Skeletal muscle satellite cell (primary cell): Measurements from ENCODE around the gene UBE2C.

Source experiments
- H3K27me3 ChIP-seq: 2 replicates; pipeline ENCODE4 v1.7.0; 2013; ENCODE audit warnings: low read length; ENCODE audit not compliant: control insufficient read depth, insufficient read depth
- H3K36me3 ChIP-seq: 2 replicates; pipeline ENCODE4 v1.7.0; 2013; ENCODE audit warnings: mild to moderate bottlenecking, control low read depth, low read length; ENCODE audit not compliant: insufficient read depth
- H3K4me1 ChIP-seq: 2 replicates; pipeline ENCODE4 v1.7.0; 2013; ENCODE audit warnings: low read length; ENCODE audit not compliant: control insufficient read depth, insufficient read depth
- H3K4me2 ChIP-seq: 2 replicates; pipeline ENCODE4 v1.7.0; 2013; ENCODE audit warnings: mild to moderate bottlenecking, low read length
- H3K4me3 ChIP-seq: 2 replicates; pipeline ENCODE4 v1.7.0; 2013; ENCODE audit warnings: low read length
- H3K9ac ChIP-seq: 2 replicates; pipeline ENCODE4 v1.7.0; 2013; ENCODE audit warnings: mild to moderate bottlenecking, low read depth, low read length, moderate library complexity
- H3K9me3 ChIP-seq: replicated peaks from 2 replicates; pipeline ENCODE4 v1.7.0; 2013; ENCODE audit warnings: mild to moderate bottlenecking, control low read depth, low read length

Gene UBE2C

DNA sequence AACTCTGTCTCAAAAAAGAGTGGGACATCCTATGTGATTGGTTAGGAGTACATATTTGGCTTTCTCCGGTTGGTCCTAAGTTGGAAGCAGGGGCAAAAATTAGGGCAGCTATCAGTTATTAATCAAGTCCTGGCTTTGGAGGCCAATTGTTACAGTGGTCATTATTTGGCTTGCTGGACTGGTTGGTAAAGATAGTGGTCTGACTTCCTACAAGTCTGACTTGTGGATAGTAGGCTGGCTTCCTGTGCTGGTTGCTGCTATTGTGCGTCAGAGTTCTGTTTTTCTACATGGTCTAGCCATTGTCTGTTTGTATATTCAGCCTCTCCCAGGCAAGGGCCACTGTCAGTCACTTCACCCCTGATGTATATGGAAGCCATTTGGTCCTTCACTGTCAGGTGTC, 37.8 kb downstream of the UBE2C start:
- no peaks in the 10 kb centered on the region for H3K27me3 ChIP-seq
- peaks cover 36% of the 10 kb centered on the region for H3K36me3 ChIP-seq
- H3K4me2 ChIP-seq = no peak overlapping the region
- no peaks in the 10 kb centered on the region for H3K9me3 ChIP-seq
- H3K4me3 ChIP-seq = no peak overlapping the region
- no peak overlapping the region for H3K9ac ChIP-seq
- H3K4me1 ChIP-seq = no peaks in the 10 kb centered on the region

DNA sequence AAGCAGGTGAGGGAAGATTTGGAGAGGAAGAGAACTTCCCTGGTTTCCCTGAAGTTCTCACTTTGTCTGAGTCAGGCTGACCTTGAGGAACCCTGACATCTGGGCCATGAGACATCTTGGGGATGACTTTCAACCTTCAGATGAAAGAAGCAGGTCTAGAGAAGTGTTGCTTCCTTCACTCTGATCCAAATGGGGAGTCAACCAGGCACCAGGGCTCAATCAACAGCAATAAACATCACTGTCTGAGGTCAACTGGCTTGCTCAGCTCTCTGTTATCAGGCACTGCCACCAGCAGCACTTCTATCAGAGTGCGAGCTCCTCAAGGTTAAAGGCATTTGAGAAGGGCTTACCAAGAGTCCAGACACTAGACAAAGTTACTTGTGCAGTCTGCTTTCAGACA, 38.5 kb downstream of the UBE2C start:
- Histone ChIP-seq H3K9ac (no peak overlapping the region), H3K27me3 (no peaks in the 10 kb centered on the region), H3K4me2 (no peak overlapping the region), H3K36me3 (peaks cover 29% of the 10 kb centered on the region), H3K4me3 (no peak overlapping the region), H3K4me1 (peaks cover 3% of the 10 kb centered on the region), H3K9me3 (no peaks in the 10 kb centered on the region)

- Histone ChIP-seq H3K27me3 (no peaks in the 10 kb centered on the region), H3K4me3 (no peak overlapping the region), H3K9ac (no peak overlapping the region), H3K9me3 (no peaks in the 10 kb centered on the region), H3K36me3 (peaks cover 24% of the 10 kb centered on the region), H3K4me2 (no peak overlapping the region), H3K4me1 (peaks cover 9% of the 10 kb centered on the region)
Measured at GRCh38 chr20:45851501-45851900, 39.1 kb downstream of the UBE2C start.

DNA sequence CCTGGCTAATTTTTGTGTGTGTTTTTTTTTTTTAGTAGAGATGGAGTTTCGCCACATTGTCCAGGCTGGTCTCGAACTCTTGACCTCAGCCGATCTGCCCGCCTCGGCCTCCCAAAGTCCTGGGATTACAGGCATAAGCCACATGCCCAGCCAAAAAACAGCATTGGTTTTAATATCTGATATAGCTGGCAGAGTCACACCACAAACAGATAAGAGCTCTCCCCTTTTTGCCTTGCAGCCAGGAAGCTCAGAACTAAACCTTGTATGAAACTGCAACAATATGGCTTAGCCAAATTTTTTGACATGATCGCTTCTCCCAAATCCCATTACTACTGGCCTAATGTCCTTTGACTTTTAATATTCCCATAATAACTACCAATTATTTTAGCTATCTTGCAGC, 39.9 kb downstream of the UBE2C start:
- Histone ChIP-seq H3K4me1 (peaks cover 12% of the 10 kb centered on the region), H3K9ac (no peak overlapping the region), H3K9me3 (no peaks in the 10 kb centered on the region), H3K4me3 (no peak overlapping the region), H3K36me3 (peaks cover 23% of the 10 kb centered on the region), H3K4me2 (no peak overlapping the region), H3K27me3 (no peaks in the 10 kb centered on the region)

DNA sequence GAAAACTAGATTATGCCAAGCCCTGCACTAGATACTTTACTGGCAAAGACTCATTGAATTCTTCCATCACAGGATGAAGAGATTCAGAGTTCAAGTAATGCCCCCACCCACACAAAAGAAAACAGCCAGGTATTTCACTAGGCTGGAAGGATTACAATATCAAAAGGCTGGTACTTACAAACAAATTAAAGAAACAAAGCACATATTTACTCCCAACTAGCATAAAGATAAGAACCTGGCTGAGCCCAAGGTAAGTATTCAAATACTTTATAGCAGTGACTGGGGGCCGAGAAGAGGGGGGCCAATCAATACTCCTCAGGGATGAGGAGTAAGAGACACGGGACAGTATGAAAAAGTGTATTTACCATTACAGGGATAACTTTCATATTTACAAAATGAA, 41.0 kb downstream of the UBE2C start:
- peaks cover 18% of the 10 kb centered on the region for H3K36me3 ChIP-seq

GRCh38 chr20:45857114-45857881, 44.9 kb downstream of the UBE2C start, which contains the start of the genes ACOT8 and ZSWIM3:
ACOT8 (minus strand) TSS chr20:45857392; CDS start chr20:45857315, 77 bp downstream.
ZSWIM3 (plus strand) TSS chr20:45857614; CDS start chr20:45857826, 212 bp downstream.
- peak within 1 kb of the TSS; percentile 89 for H3K9ac ChIP-seq
- H3K27me3 ChIP-seq = no peaks in the 10 kb centered on the region
- H3K4me1 ChIP-seq = peaks cover 19% of the 10 kb centered on the region
- peak within 1 kb of the TSS; percentile 98 for H3K4me2 ChIP-seq
- no peaks in the 10 kb centered on the region for H3K9me3 ChIP-seq
- peak within 1 kb of the TSS; percentile 93 for H3K4me3 ChIP-seq
- H3K36me3 ChIP-seq = peaks cover 8% of the 10 kb centered on the region

More for the DNA sequence above, 41.0 kb downstream of the UBE2C start:
- Histone ChIP-seq H3K27me3 (no peaks in the 10 kb centered on the region), H3K9me3 (no peaks in the 10 kb centered on the region), H3K9ac (no peak overlapping the region), H3K4me3 (no peak overlapping the region), H3K4me2 (no peak overlapping the region), H3K4me1 (peaks cover 19% of the 10 kb centered on the region)

GRCh38 chr20:45857882-45858216, 45.4 kb downstream of the UBE2C start:
- H3K9ac ChIP-seq = peak overlapping the region; percentile 77
- H3K4me1 ChIP-seq = peaks cover 19% of the 10 kb centered on the region
- H3K9me3 ChIP-seq = no peaks in the 10 kb centered on the region
- H3K36me3 ChIP-seq = peaks cover 8% of the 10 kb centered on the region
- peak overlapping the region; percentile 98 for H3K4me2 ChIP-seq
- peak overlapping the region; percentile 93 for H3K4me3 ChIP-seq
- H3K27me3 ChIP-seq = no peaks in the 10 kb centered on the region

DNA sequence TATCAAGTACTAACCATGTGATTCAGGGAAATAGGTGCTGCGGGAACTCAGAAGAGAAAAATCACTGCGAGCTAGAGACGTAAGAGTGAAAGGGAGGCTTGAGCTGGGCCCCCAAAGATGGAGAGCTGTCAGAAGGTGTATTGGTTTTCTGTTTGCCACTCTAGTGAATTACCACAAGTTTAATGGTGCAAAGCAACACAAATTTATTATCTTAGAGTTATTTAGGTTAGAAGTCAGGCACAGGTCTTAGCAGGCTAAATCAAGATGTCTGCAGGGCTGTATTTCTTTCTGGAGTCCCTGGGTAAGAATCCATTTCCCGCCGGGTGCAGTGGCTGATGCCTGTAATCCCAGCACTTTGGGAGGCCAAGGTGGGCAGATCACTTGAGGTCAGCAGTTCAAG, 47.5 kb downstream of the UBE2C start:
- Histone ChIP-seq H3K9ac (no peak overlapping the region), H3K27me3 (no peaks in the 10 kb centered on the region), H3K36me3 (peaks cover 3% of the 10 kb centered on the region), H3K4me2 (no peak overlapping the region), H3K9me3 (no peaks in the 10 kb centered on the region), H3K4me1 (peaks cover 19% of the 10 kb centered on the region), H3K4me3 (no peak overlapping the region)

DNA sequence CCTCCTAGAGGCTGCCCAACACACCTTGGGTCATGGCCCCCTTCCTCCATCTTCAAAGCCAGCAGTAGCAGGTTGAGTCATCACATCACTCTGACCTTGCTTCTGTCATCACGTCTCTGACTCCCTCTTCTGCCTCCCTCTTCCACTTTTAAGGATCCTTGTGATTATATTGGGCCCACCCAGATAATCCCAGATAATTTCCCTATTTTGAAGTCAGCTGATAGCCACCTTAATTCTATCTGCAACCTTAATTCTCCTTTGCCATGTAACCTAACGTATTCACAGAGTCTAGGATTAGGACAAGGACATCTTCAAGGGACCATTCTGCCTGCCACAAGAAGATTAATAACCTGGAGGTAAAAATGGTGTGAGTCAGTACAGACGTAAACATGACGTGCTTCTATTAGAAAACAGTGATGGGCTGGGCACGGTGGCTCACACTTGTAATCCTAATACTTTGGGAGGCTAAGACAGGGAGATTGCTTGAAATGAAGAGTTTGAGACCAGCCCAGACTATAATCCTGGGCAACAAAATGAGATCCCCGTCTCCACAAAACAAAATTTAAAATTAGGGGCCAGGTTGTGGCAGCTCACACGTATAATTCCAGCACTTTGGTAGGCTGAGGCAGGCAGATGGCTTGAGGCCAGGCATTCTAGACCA, 48.2 kb downstream of the UBE2C start:
- Histone ChIP-seq H3K27me3 (no peaks in the 10 kb centered on the region), H3K4me2 (no peak overlapping the region), H3K9ac (no peak overlapping the region), H3K9me3 (no peaks in the 10 kb centered on the region), H3K36me3 (no peaks in the 10 kb centered on the region), H3K4me3 (no peak overlapping the region), H3K4me1 (peaks cover 18% of the 10 kb centered on the region)

GRCh38 chr20:45861221-45862075, 49.0 kb downstream of the UBE2C start:
- Histone ChIP-seq H3K27me3 (no peaks in the 10 kb centered on the region), H3K9ac (no peak overlapping the region), H3K9me3 (no peaks in the 10 kb centered on the region), H3K4me3 (no peak overlapping the region), H3K36me3 (no peaks in the 10 kb centered on the region), H3K4me2 (no peak overlapping the region), H3K4me1 (peaks cover 11% of the 10 kb centered on the region)
